Hematopoietic multipotent progenitor cell treated with erythropoietin and hydrocortisone succinate and interleukin-3 and kit ligand, for 6 days (in vitro differentiated cells): ENCODE data around the gene CDR2.
A peak's percentile ranks its signal among the peaks of the same experiment; 100 is the strongest.

Experiments used
- DNase-seq: peaks from one replicate; pipeline ENCODE4 v3.0.0-alpha.2; 2015

Gene CDR2

DNA sequence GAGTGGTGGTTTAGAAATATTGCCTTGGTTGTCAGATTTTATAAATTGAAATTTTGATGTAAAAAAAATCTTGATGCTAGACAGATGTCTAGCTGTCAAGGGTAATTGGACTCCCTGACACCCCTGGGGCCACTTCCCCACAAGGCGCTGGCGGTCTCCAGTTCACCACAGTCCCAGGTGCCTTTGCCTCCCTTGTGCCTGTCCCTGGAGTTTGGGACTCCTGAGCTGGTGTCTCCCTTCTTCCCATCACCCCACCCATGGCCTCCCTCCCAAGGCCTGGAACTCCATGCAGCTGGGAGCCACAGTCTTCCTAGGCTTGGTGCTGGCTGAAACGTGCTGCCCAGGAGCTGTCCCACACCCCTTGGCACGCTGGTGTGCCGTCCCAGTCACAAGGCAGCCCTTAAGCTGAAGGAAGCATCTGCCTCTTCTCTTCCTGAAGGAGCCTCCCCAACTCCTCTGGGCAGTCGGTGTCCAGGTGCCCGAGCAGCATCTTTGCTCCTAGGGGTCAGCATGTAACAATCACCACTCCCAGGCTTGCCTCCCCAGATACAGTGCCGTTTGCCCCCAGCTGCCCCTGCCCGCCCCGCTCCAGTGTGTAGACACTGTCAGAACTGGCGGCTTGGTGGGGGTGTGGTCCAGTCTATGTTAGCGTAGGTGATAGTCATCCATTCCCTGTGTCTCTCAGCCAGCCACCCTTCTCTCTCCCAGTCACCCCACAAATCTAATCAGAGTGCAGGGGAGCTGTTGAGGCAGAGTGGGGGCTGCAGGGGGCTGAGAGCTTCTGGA is 51.1 kb downstream of the CDR2 start:
- no peak for DNase-seq

GRCh38 chr16:22322741-22323140 is 51.7 kb downstream of the CDR2 start:
- no peak for DNase-seq

DNA sequence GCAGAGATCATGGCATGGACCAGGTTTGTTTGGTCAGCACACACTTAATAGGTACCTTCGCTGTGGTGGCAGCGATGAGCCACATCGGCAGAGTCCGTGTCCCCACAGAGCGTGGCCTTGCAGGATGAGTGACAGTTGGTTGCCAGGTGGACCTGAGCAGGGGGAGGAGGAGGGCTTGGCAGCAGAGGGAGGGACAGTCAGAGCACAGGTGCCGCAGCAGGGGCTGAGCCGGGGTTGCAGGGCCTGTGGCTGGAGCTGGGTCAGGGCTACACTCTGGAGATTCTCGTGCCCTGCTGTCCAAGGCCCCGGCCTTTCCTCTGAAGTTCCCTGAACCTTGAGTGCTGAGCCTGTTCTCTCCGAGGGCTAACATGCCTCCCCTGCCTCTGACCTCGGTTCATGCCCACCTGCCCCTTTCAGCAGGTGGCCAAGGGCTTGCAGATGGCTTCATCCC is 52.4 kb downstream of the CDR2 start:
- DNase-seq = no peak

DNA sequence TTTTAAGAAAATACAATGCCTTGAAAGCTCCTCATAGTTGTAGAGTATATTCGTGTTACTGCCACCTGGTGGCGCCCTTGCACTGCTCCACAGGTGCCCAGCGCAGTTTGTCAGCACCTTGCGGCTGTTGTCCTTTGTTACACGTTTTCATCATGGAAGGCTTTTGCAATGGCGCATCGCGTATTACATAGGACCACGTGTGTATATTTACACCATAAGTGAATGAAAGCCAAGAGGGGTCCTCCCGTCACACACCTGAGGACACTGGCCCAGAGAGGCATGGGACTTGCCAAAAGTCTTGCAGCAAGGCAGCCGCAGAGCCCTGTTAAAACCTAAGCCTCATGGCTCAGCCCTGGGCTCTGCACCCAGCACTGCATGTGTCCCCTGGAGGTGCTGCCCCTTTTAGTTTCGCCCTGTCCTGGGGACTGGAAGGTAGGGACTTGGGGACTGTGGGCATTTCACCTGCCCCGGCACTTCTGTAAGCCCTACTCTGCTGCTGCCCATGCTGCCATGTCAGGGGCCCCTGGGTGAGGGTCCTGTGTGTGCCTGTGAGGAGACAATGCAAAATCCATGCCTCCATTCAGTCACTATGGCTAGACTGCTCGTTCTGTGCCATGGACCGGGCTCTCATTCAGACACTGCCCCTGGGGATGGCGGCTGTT is 52.9 kb downstream of the CDR2 start:
- DNase-seq = peak; percentile 85

DNA sequence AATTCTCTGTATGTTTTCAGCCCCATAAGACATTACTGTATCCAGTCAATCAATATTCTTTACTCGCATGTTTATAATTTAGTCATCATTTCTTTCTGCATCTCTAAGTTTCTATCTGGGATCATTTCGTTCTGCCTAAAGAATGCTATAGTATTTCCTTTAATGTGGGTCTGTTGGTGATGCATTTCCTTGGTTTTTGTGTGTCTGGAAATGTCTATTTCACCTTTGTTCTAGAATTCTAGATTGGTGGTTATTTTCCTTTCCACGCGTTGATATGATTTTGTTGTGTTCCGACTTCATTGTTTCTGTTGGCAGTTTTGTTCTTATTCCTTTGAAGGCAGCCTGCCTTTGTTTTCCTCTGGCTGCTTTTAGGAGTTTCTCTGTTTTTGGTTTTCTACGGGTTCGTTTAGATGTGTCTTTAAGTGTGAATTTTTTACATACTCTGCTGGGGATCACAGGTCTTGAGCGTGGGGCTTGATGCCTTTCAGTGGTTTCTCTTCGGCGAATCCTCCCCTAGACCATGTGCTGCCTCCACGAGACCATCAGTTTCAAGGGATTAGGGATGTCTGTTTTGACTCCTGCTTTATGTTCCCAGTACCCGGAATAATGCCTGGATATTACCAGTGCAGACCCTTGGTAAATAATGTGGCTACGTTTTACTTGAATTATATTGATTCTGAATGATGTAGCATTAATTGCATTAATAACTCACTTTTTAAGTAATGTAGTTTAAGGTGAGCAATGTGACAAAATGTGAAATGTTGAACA is 53.7 kb downstream of the CDR2 start:
- DNase-seq = no peak

- DNase-seq = peak; percentile 72
Observed at GRCh38 chr16:22318690-22319358, 55.6 kb downstream of the CDR2 start.

DNA sequence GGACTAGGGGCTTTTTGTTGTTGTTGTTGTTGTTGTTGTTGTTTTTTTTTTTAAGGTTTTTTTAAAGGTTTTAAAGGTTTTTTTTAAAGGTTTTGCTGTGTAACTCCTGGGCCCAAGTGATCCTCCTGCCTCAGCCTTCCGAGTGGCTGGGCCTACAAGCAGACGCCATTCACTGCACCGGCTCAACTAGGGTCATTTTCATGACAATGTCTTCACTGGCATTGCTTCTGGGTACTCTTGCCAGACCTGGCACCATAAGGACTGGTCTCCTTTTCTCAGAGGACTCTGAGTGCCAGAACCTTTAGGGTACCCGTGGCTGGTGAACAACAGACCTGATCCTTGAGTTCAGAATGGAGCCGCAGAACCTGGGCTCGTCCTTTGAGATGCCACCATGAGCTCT is 56.8 kb downstream of the CDR2 start:
- DNase-seq = no peak

DNA sequence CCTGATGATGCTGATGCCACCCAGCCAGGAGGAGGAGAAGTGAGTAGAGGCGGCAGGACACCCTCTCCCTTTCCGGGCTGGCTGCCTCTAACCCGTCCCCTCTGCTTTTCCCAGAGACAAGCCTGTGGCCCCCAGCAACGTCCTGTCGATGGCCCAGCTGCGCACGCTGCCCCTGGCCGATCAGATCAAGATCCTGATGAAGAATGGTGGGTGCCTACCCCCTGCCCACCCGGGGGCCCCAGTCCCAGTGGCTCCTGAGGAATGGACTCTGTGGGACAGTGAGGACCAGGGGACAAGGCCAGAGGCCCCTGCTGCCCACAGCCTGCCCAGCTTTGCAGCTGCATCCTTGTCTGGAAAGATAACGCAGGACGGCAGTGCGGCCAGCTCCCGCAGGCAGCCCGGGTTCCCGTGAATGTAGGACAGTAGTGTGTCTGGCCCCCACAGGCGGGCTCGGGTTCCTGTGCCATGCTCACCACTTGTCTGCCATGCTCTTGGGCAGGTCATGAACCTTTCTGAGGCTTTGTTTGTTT is 57.4 kb downstream of the CDR2 start:
- DNase-seq = no peak

- DNase-seq = no peak
Observed at GRCh38 chr16:22316411-22316811, 58.0 kb downstream of the CDR2 start.

GRCh38 chr16:22315979-22316378 is 58.4 kb downstream of the CDR2 start:
- DNase-seq = no peak

- DNase-seq = no peak
Observed at GRCh38 chr16:22314661-22315626, 59.5 kb downstream of the CDR2 start.

- DNase-seq = no peak
Observed at GRCh38 chr16:22313876-22314470, 60.4 kb downstream of the CDR2 start.

DNA sequence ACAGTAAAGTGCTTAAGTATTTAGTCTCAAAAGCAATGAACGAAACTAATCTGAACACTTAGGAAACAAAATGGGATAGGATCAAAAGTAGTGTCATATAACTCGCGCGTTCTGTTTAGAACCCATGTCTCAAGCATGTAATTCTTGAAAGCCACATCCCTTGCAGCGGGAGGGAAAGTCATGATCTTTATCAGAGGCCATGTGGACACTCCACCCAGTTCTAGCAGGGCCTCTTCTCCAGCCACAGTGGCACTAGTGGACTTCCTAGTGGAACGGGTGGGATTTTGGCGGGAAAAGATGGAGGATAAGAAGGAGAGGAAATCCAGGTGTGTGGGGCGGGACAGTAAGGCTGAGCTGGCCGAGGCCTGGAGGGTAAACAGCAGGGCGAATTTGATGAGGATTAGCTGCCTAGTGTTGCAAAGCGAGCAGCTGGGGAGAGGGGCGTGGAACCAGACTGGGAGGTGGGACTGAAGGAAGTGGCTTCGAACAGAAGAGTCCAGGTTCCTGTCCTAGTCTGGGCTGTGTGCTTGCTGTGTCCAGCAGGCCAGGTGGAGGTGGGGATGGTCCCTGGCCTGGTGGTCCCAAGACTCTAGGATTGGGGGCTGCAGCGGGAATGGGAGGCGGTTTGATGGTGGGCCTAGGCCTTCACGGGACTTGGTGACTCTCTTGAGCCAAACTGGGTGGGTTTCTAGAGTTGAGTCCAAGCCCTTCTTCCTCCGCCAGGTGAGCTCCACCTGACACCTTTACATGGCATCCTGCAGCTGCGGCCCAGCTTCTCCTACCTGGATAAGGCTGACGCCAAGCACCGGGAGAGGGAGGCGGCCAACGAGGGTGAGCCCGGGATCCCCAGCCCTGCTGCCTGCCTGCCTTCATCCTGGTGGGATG is 61.3 kb downstream of the CDR2 start:
- peak; percentile 30 for DNase-seq

DNA sequence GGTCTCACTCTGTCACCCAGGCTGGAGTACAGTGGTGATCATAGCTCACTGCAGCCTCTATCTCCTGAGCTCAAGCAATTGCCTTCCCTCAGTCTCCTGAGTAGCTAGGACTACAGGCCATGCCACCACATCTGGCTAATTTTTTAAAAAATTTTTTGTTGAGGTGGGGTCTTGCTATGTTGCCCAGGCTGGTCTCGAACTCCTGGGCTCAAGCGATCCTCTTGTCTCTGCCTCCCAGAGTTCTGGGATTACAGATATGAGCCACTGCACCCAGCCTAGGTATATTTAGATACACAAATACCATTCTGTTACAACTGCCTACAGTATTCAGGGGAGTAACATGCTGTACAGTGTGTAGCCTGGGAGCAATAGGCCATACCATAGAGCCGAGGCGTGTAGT is 62.9 kb downstream of the CDR2 start:
- DNase-seq = no peak

- no peak for DNase-seq
Observed at GRCh38 chr16:22308824-22309520, 65.4 kb downstream of the CDR2 start.

DNA sequence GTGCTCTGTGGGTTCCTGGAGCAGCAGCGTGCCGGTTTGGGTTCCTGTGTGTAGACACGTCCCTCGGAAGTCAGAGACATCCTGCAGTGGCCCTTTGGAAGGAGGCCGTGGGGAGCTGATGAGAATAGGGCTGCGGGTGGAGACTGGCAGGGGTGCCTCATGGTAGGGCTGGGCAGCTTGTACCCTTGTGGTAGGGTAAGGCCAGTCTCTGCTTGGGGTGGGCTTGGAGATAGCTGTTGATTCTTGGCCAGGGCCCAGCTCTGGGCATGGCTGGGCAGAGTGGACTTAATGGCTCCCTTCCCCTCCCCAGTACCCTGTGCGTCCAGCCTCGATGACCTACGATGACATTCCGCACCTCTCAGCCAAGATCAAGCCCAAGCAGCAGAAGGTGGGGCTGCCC is 66.6 kb downstream of the CDR2 start:
- DNase-seq = no peak

DNA sequence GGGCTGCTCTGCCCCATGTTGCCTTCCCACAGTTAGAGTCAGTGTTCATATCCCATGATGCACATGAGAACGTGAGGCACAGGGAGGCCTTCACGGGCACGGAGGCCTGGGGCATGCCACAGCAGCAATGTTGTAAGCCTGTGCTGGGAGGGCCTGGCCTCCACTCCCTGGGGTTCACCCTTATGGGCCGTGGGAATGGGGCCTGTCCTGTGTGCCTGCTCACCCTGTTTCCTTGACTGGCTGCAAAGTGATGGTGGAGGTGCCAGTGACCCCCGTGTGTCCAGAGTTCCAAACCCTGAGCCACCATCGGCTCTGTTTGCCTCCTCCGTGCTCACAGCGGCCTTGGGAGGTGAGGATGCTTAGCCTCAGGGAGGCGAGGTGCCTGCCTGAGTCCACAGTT is 67.6 kb downstream of the CDR2 start:
- DNase-seq = no peak

- DNase-seq = no peak
Observed at GRCh38 chr16:22304411-22304810, 70.0 kb downstream of the CDR2 start.

DNA sequence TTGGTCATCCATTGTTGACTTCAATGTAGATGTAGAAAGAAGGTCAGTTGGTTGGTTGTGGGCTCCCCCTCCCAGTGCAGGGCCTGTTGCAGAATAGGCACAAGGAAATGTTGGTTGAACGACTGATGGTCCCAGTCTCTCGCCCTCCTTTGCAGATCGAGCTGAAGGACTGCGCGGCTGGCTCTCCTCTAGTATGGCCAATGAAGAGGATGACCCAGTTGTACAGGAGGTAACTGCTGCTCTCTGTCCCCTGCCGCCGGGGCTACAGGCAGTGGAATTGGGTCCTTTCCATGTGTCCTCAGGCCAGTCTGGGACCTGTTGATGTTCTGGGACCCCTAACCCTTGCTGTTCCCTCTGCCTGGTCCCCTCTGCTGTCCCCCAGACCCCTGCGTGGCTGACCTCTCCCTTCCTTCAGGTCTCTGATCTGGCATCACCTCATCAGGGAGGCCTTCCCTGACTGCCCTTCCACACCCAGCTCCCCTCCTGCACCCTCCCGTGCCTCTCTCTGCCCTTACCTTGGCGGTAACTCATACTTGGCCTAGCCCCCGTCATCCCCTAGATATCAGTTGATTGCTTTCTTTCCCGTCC is 71.5 kb downstream of the CDR2 start:
- no peak for DNase-seq
